PC-9 (cell line): Measurements from ENCODE around the gene TIMM23. TPM values are rescaled to one million over a fixed set of nuclear protein-coding genes. Genes with fewer than 3 reads are reported as not detected.

ENCODE experiments used
- BruUV-seq: library from RNA; stranded (reverse); fragments of 400-500 nt; replicated peaks from 2 replicates; lab custom pipeline; 2021; lab: Mats Ljungman, UMichigan
- CTCF ChIA-PET: fragments of 300-600 bp; sonication (Branson Sonifier 250); formaldehyde crosslinking; loops from one replicate; lab custom pipeline; 2022; ENCODE audit warnings: antibody characterized with exemption; lab: Charles Lee
- POLR2A ChIA-PET: fragments of 300-600 bp; sonication (Branson Sonifier 250); formaldehyde crosslinking; loops from one replicate; lab custom pipeline; 2022; ENCODE audit warnings: antibody characterized with exemption; ENCODE audit not compliant: unreplicated experiment; lab: Charles Lee
- DNase-seq, 2 experiments: peaks; one replicate each; pipeline versions ENCODE4 v3.0.0 to v3.0.0-alpha.2; 2015 to 2022; ENCODE audit warnings: mixed read lengths in 1 of 2
- H2AFZ ChIP-seq: fragments of 200-600 bp; sonication (generic); 2 replicates; pipeline ENCODE4 v1.8.1; 2017; ENCODE audit warnings: antibody characterized with exemption
- H3F3A ChIP-seq: fragments of 200-600 bp; sonication (generic); 2 replicates; pipeline ENCODE4 v1.8.1; 2017; ENCODE audit warnings: antibody characterized with exemption, mild to moderate bottlenecking, low read depth; ENCODE audit not compliant: insufficient read depth
- H3K27ac ChIP-seq: fragments of 200-600 bp; sonication (generic); 2 replicates; pipeline ENCODE4 v1.6.1; 2016; ENCODE audit warnings: mixed run types
- H3K27me3 ChIP-seq: fragments of 200-600 bp; sonication (generic); 2 replicates; pipeline ENCODE4 v1.6.1; 2016; ENCODE audit warnings: low read depth, mixed run types; ENCODE audit not compliant: insufficient read depth
- H3K36me3 ChIP-seq: fragments of 200-600 bp; sonication (generic); 2 replicates; pipeline ENCODE4 v1.6.1; 2016; ENCODE audit warnings: low read depth, mixed run types
- H3K4me1 ChIP-seq: fragments of 200-600 bp; sonication (generic); replicated peaks from 2 replicates; pipeline ENCODE4 v1.6.1; 2016; ENCODE audit warnings: mixed run types; ENCODE audit not compliant: insufficient read depth
- H3K4me2 ChIP-seq: fragments of 200-600 bp; sonication (generic); 2 replicates; pipeline ENCODE4 v1.6.1; 2017; ENCODE audit warnings: mixed run types
- H3K4me3 ChIP-seq: fragments of 200-600 bp; sonication (generic); 2 replicates; pipeline ENCODE4 v1.6.1; 2016; ENCODE audit warnings: mixed run types
- H3K79me2 ChIP-seq: fragments of 200-600 bp; sonication (generic); 2 replicates; pipeline ENCODE4 v1.6.1; 2017; ENCODE audit warnings: low read depth, mixed run types
- H3K9me2 ChIP-seq: fragments of 200-600 bp; sonication (generic); 2 replicates; pipeline ENCODE4 v1.8.1; 2017; ENCODE audit warnings: mild to moderate bottlenecking; ENCODE audit not compliant: insufficient read depth
- H3K9me3 ChIP-seq: fragments of 200-600 bp; sonication (generic); 2 replicates; pipeline ENCODE4 v1.8.1; 2016; ENCODE audit warnings: low read depth; ENCODE audit not compliant: insufficient read depth
- H4K20me1 ChIP-seq: fragments of 200-600 bp; sonication (generic); 2 replicates; pipeline ENCODE4 v1.8.1; 2017; ENCODE audit not compliant: insufficient read depth
- EZH2 ChIP-seq: fragments of 200-600 bp; sonication (generic); IDR thresholded peaks from 2 replicates; pipeline ENCODE4 v1.8.0; 2017; ENCODE audit warnings: antibody characterized with exemption, low read depth
- intact Hi-C: fragments of 100-400 bp; cut with micrococcal nuclease; formaldehyde crosslinking; loops from one replicate; pipeline ENCODE4 v1.10.0; 2022; ENCODE audit not compliant: unreplicated experiment
- total RNA-seq: library from RNA; stranded (reverse); gene quantifications from 2 replicates; pipeline ENCODE4 v1.2.3, GENCODE V29; 2021
- TF ChIP-seq, protein P1 (sequence below): fragments of 200-600 bp; sonication (generic); conservative IDR thresholded peaks from 2 replicates; pipeline ENCODE4 v1.6.1; 2017; ENCODE audit warnings: mixed run types, antibody characterized with exemption, mild to moderate bottlenecking, moderate library complexity

Gene TIMM23
- total RNA-seq, 1 experiment from 2014 or later: 82.4 TPM

DNA sequence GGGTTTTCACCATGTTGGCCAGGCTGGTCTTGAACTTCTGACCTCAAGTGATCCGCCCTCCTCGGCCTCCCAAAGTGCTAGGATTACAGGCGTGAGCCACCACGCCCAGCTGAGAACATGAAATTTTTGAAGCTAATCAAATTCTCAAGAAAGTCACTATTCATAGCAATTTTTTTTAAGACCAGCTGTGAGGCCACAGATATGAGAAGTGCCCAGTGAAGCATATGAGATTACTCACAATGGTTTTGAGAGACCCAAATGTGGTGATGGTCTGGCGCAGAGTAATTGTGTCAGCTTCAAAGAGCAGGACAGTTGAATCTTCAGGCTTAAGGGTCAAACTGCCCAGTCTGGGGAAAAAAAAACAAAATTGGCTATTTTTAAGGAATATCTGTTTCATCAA, 41.9 kb downstream of the TIMM23 start:
- BruUV-seq: no TSS peak
- no peak overlapping the region for H3K27ac ChIP-seq
- no peaks in the 10 kb centered on the region for H3K9me3 ChIP-seq
- no peaks in the 10 kb centered on the region for H3K27me3 ChIP-seq
- H3K4me1 ChIP-seq: no peaks in the 10 kb centered on the region
- TF ChIP-seq, protein P1, sequence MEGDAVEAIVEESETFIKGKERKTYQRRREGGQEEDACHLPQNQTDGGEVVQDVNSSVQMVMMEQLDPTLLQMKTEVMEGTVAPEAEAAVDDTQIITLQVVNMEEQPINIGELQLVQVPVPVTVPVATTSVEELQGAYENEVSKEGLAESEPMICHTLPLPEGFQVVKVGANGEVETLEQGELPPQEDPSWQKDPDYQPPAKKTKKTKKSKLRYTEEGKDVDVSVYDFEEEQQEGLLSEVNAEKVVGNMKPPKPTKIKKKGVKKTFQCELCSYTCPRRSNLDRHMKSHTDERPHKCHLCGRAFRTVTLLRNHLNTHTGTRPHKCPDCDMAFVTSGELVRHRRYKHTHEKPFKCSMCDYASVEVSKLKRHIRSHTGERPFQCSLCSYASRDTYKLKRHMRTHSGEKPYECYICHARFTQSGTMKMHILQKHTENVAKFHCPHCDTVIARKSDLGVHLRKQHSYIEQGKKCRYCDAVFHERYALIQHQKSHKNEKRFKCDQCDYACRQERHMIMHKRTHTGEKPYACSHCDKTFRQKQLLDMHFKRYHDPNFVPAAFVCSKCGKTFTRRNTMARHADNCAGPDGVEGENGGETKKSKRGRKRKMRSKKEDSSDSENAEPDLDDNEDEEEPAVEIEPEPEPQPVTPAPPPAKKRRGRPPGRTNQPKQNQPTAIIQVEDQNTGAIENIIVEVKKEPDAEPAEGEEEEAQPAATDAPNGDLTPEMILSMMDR: no peak
- TF ChIP-seq EZH2: no peak
- H4K20me1 ChIP-seq: peaks cover 38% of the 10 kb centered on the region
- intact Hi-C loops: no loop called here
- CTCF ChIA-PET: no interaction called here
- peaks cover 48% of the 10 kb centered on the region for H3K36me3 ChIP-seq
- H3K9me2 ChIP-seq: no peaks in the 10 kb centered on the region
- peaks cover 15% of the 10 kb centered on the region; the same call in 1 of the 2 replicates for H3F3A ChIP-seq
- POLR2A ChIA-PET: no interaction called here
- H3K4me3 ChIP-seq: no peak overlapping the region
- H3K4me2 ChIP-seq: no peak overlapping the region
- no peak for DNase-seq
- peaks cover 50% of the 10 kb centered on the region for H3K79me2 ChIP-seq
- no peak overlapping the region for H2AFZ ChIP-seq

DNA sequence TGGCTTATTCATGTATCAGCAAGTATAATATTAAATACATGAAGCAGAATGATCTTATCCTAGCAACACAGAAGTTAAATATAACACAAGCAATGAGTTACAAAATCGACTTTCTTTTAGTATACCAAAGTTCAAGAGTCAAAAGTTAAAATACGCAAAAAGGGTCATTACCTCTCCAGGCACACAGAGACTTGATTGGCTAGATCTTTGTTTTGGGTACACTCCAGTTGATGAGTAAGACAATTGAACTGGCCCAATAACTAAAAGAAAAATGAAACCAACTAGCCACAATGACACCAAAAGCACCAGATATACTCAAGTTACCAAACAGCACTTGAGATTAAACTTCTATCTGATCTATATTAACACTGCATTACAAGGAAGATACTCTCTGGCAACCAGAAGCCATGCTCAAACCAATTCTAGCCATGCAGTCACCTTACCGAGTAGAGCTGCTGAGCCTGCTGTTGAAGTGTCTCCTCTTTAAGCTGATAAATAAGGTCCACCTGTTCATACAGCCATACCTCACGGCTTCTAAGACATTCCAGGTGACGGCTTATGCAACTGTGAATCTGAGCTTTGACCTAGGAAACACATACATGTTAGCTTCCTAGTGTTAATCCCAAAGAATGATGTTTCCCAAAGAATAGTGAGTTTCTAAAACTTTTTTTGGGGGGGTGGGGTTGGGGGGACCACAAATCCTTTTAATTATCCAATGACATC, 42.6 kb downstream of the TIMM23 start:
- ChIA-PET CTCF (no interaction called here), POLR2A (interaction anchor here (0.7 kb wide), 1 partner anchor 1421 kb away, joined by 4 read pairs; no protein-coding TSS in a partner anchor)
- Histone ChIP-seq H3K9me3 (no peaks in the 10 kb centered on the region), H3K27ac (no peak overlapping the region), H3K9me2 (no peaks in the 10 kb centered on the region), H4K20me1 (peaks cover 38% of the 10 kb centered on the region), H3F3A (peaks cover 15% of the 10 kb centered on the region; the same call in 1 of the 2 replicates), H3K79me2 (peaks cover 56% of the 10 kb centered on the region), H3K4me1 (peaks cover 5% of the 10 kb centered on the region; the same call in 1 of the 2 replicates), H3K27me3 (no peaks in the 10 kb centered on the region), H3K4me2 (no peak overlapping the region), H2AFZ (no peak overlapping the region), H3K36me3 (peaks cover 42% of the 10 kb centered on the region), H3K4me3 (no peak overlapping the region)
- intact Hi-C loops: no loop called here
- TF ChIP-seq, protein P1: no peak
- TF ChIP-seq EZH2: no peak
- no TSS peak for BruUV-seq
- DNase-seq: no peak

DNA sequence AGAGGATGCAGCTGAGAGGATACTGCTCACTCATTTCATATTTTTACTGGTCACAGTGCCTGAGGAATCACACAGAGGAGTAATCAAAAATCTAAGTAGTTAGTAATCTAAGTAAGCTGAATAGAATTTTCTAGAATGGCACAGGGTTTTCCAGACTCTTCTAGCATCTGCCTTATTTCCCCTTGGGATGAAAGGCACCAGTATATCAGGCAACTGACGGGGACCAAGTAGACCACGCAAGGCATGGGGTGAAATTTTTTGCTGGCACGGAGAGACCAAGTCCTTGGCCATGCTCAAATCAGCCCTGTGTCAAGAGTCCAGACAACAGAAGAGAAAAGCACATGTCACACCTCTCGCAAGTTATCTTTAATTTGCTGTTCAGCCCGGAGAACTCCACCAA, 43.9 kb downstream of the TIMM23 start:
- TF ChIP-seq EZH2: no peak
- TF ChIP-seq, protein P1: no peak
- no peaks in the 10 kb centered on the region for H3K9me3 ChIP-seq
- no TSS peak for BruUV-seq
- intact Hi-C loops: no loop called here
- no peak overlapping the region for H3K4me3 ChIP-seq
- H3K79me2 ChIP-seq: peaks cover 70% of the 10 kb centered on the region
- DNase-seq: no peak
- no peaks in the 10 kb centered on the region for H3K27me3 ChIP-seq
- H4K20me1 ChIP-seq: peaks cover 51% of the 10 kb centered on the region
- no peaks in the 10 kb centered on the region for H3K9me2 ChIP-seq
- ChIA-PET POLR2A (interaction anchor here (0.7 kb wide), 1 partner anchor 661 kb away, joined by 4 read pairs; no protein-coding TSS in a partner anchor), CTCF (no interaction called here)
- peaks cover 21% of the 10 kb centered on the region; the same call in 1 of the 2 replicates for H3F3A ChIP-seq
- peaks cover 46% of the 10 kb centered on the region for H3K36me3 ChIP-seq
- peaks cover 18% of the 10 kb centered on the region for H3K4me1 ChIP-seq
- no peak overlapping the region for H2AFZ ChIP-seq
- H3K27ac ChIP-seq: no peak overlapping the region
- no peak overlapping the region for H3K4me2 ChIP-seq
